HepG2 (cell line): Measurements from ENCODE around the gene AGAP1. TPM values are rescaled to one million over a fixed set of nuclear protein-coding genes. Genes with fewer than 3 reads are reported as not detected.

Experiments used
- ATAC-seq: fragments of 200-7000 bp; cut with Tn5 transposase; 3 replicates; pipeline ENCODE4 v1.9.1; 2020; ENCODE audit warnings: mild to moderate bottlenecking, moderate library complexity
- BruUV-seq: library from RNA; stranded (reverse); fragments of 400-500 nt; replicated peaks from 2 replicates; lab custom pipeline; 2021; lab: Mats Ljungman, UMichigan
- CTCF ChIA-PET: fragments of 300-600 bp; formaldehyde crosslinking; extraction: SDS; loops from one replicate; lab custom pipeline; 2021; ENCODE audit warnings: low total read pairs, inconsistent platforms, low intra/inter-chr PET ratio; lab: Yijun Ruan, JAX
- POLR2A ChIA-PET: fragments of 350-600 bp; sonication (Branson Sonifier 250); formaldehyde crosslinking; loops from one replicate; lab custom pipeline; 2020; ENCODE audit warnings: antibody characterized with exemption, inconsistent platforms; lab: Yijun Ruan, JAX
- DNase-seq: peaks from one replicate; pipeline ENCODE4 v3.0.0-alpha.2; 2015; ENCODE audit warnings: low spot score
- FAIRE-seq: peaks from 3 replicates; lab custom pipeline; 2011; peaks lifted over from hg19 to GRCh38; lab: Jason Lieb, UNC
- H2AFZ ChIP-seq: one replicate; pipeline ENCODE4 v1.6.1; 2011; ENCODE audit warnings: low read length, inconsistent platforms
- H3K27ac ChIP-seq: fragments of 300-600 bp; 3 replicates; pipeline ENCODE4 v1.8.0; 2011; ENCODE audit warnings: mixed run types, mild to moderate bottlenecking, mixed read lengths, low read length, inconsistent platforms; ENCODE audit not compliant: insufficient read depth; ENCODE audit errors: extremely low read length
- H3K27me3 ChIP-seq, 2 experiments: fragments of 200-600 bp in 1 of 2; 2 replicates in 1 of 2; 3 replicates in 1 of 2; pipeline versions ENCODE4 v1.6.0 to v1.8.0; 2011; ENCODE audit warnings: low read length in 2 of 2, mild to moderate bottlenecking in 2 of 2, moderate library complexity in 2 of 2, inconsistent platforms in 1 of 2; ENCODE audit not compliant: insufficient read depth in 2 of 2, control insufficient read depth in 1 of 2
- H3K36me3 ChIP-seq, 2 experiments: fragments of 200-600 bp in 1 of 2; replicated peaks in 1 of 2; 2 replicates in 1 of 2; 3 replicates in 1 of 2; pipeline versions ENCODE4 v1.5.1 to v1.8.0; 2011; ENCODE audit warnings: low read length in 2 of 2, inconsistent platforms in 1 of 2; ENCODE audit not compliant: insufficient read depth in 2 of 2, control insufficient read depth in 1 of 2
- H3K4me1 ChIP-seq: 2 replicates; pipeline ENCODE4 v1.5.1; 2012; ENCODE audit warnings: low read length, inconsistent platforms; ENCODE audit not compliant: insufficient read depth
- H3K4me2 ChIP-seq: 2 replicates; pipeline ENCODE4 v1.6.0; 2011; ENCODE audit warnings: low read depth, low read length, inconsistent platforms
- H3K4me3 ChIP-seq, 3 experiments: fragments of 200-600 bp in 1 of 3; sonication (generic), shearing (Covaris generic) in 1 of 3; replicated peaks in 1 of 3; 2 replicates each; pipeline ENCODE4 v1.5.1; 2011 to 2016; ENCODE audit warnings: low read length in 3 of 3, inconsistent platforms in 2 of 3, low read depth in 2 of 3, mild to moderate bottlenecking in 2 of 3, control low read depth in 1 of 3, mixed read lengths in 1 of 3; ENCODE audit not compliant: insufficient read depth in 1 of 3
- H3K79me2 ChIP-seq: one replicate; pipeline ENCODE4 v1.6.1; 2011; ENCODE audit warnings: low read length, inconsistent platforms; ENCODE audit not compliant: insufficient read depth
- H3K9ac ChIP-seq: 2 replicates; pipeline ENCODE4 v1.6.0; 2011; ENCODE audit warnings: mild to moderate bottlenecking, low read depth, low read length, inconsistent platforms; ENCODE audit not compliant: insufficient read depth
- H3K9me3 ChIP-seq: 2 replicates; pipeline ENCODE4 v1.5.1; 2012; ENCODE audit warnings: mild to moderate bottlenecking, low read length
- H4K20me1 ChIP-seq: 2 replicates; pipeline ENCODE4 v1.6.0; 2011; ENCODE audit warnings: inconsistent platforms, mild to moderate bottlenecking, low read length, moderate library complexity; ENCODE audit not compliant: insufficient read depth
- FOSL2 ChIP-seq: sonication (generic); formaldehyde crosslinking; IDR thresholded peaks from 2 replicates; pipeline ENCODE4 v1.4.0; 2020; ENCODE audit warnings: missing genetic modification reagents
- FOXA1 ChIP-seq, 2 experiments: fragments of 450-650 bp in 1 of 2; sonication (generic) in 1 of 2; formaldehyde crosslinking in 1 of 2; IDR thresholded peaks; 2 replicates each; pipeline versions ENCODE4 v1.4.0 to v1.6.1; 2016 to 2020; ENCODE audit warnings: missing genetic modification reagents in 1 of 2
- FOXA3 ChIP-seq: IDR thresholded peaks from 2 replicates; pipeline ENCODE4 v1.6.1; 2016; ENCODE audit warnings: missing genetic modification reagents, missing compliant biosample characterization
- RARA ChIP-seq: IDR thresholded peaks from 2 replicates; pipeline ENCODE4 v1.6.1; 2016; ENCODE audit warnings: missing genetic modification reagents, missing compliant biosample characterization
- ZEB1 ChIP-seq: IDR thresholded peaks from 2 replicates; pipeline ENCODE4 v1.6.1; 2012; ENCODE audit warnings: mild to moderate bottlenecking, low read depth, inconsistent platforms; ENCODE audit not compliant: insufficient replicate concordance
- ZNF274 ChIP-seq: sonication (generic); formaldehyde crosslinking; IDR thresholded peaks from 2 replicates; pipeline ENCODE4 v1.5.1; 2020; ENCODE audit warnings: mild to moderate bottlenecking, missing genetic modification reagents
- ZNF75D ChIP-seq: sonication (generic); formaldehyde crosslinking; IDR thresholded peaks from 2 replicates; pipeline ENCODE4 v1.8.1; 2023; ENCODE audit warnings: missing genetic modification reagents, mild to moderate bottlenecking, borderline replicate concordance
- WGBS: methylation state at CpG from one replicate; pipeline ENCODE4 v1.1.6; 2017; ENCODE audit warnings: low lambda C conversion rate; 5-methylcytosine and 5-hydroxymethylcytosine counted together
- in situ Hi-C: cut with HindIII; loops from 2 replicates; pipeline ENCODE4 v1.10.0; 2017; ENCODE audit warnings: low pct_unique_long_range_greater_than_20kb; ENCODE audit not compliant: extremely low pct_ligation_motif_present
- intact Hi-C: fragments of 100-400 bp; cut with micrococcal nuclease; formaldehyde crosslinking; loops from one replicate; pipeline ENCODE4 v1.10.0; 2022; ENCODE audit not compliant: unreplicated experiment
- polyA plus RNA-seq, 8 experiments: library from polyadenylated mRNA; depleted of rRNA in 3 of 8; stranded (reverse) in 7 of 8; unstranded in 1 of 8; fragments of >200 nt; fragmentation: Illumina TruSeq in 4 of 8; extraction: Trizol in 4 of 8; gene quantifications; 2 replicates each; pipeline versions ENCODE4 v1.2.1 to v1.2.3, GENCODE V29; 2011 to 2016; ENCODE audit warnings: low read depth in 4 of 8, missing spikeins in 1 of 8, mixed read lengths in 1 of 8; ENCODE audit not compliant: insufficient read depth in 1 of 8
- total RNA-seq, 5 experiments: library from RNA; depleted of rRNA; stranded (reverse); fragments of >200 nt; fragmentation: Illumina TruSeq; extraction: Trizol; gene quantifications; 2 replicates each; pipeline ENCODE4 v1.2.3, GENCODE V29; 2016; ENCODE audit warnings: low read depth in 1 of 5
- TF ChIP-seq, protein P1 (sequence below): sonication (generic); formaldehyde crosslinking; IDR thresholded peaks from 2 replicates; pipeline ENCODE4 v1.5.0; 2020; ENCODE audit warnings: mild to moderate bottlenecking, missing genetic modification reagents, moderate library complexity

AGAP1 gene
- total and polyA plus RNA-seq, 2 of the 13 experiments (the other 11 are each of a cell fraction or from before 2014, with no cell fraction given) = 21.2 to 32.7 TPM

- H3K9ac ChIP-seq = no peak overlapping the region
- ATAC-seq (no peak), DNase-seq (peak; percentile 47), FAIRE-seq (no peak)
- BruUV-seq = no TSS peak
- no peak overlapping the region for H3K4me2 ChIP-seq
- no peak overlapping the region for H3K4me3 ChIP-seq
- no peak overlapping the region for H2AFZ ChIP-seq
- 82% methylated on average over 10 of the region's 10 CpGs for whole genome bisulfite sequencing
- POLR2A ChIA-PET = no interaction called here
- H3K9me3 ChIP-seq = no peaks in the 10 kb centered on the region
- CTCF ChIA-PET = no interaction called here
- H3K27ac ChIP-seq = no peak overlapping the region
- peaks cover 9 to 28% of the 10 kb centered on the region in 2 experiments for H3K36me3 ChIP-seq
- H4K20me1 ChIP-seq = no peaks in the 10 kb centered on the region; the same call in 1 of the 2 replicates
- no peak for TF ChIP-seq ZNF274 (CRISPR knock-in tag)
- TF ChIP-seq FOXA1 (IDR thresholded peaks at IDR 0.05) = no peak
- TF ChIP-seq FOXA1 (CRISPR knock-in tag; IDR thresholded peaks at IDR 0.05) = peak; percentile 60
- peak; percentile 54; the same call in 1 of the 2 replicates for TF ChIP-seq FOSL2 (CRISPR knock-in tag)
- 0 out of 2 replicates have a peak, but pooled peaks have one; percentile 25 for TF ChIP-seq FOXA3 (CRISPR knock-in tag)
- TF ChIP-seq ZEB1 = peak; percentile 50
- 0 out of 2 replicates have a peak, but pooled peaks have one; percentile 11 for TF ChIP-seq RARA (CRISPR knock-in tag)
- no peaks in the 10 kb centered on the region for H3K4me1 ChIP-seq
- H3K79me2 ChIP-seq = no peaks in the 10 kb centered on the region
- in situ Hi-C loops = no loop called here
- no peaks in the 10 kb centered on the region for H3K27me3 ChIP-seq
- intact Hi-C loops = no loop called here
These were observed 554.2 kb downstream of the AGAP1 start for GRCh38 chr2:236047886-236048540.

DNA sequence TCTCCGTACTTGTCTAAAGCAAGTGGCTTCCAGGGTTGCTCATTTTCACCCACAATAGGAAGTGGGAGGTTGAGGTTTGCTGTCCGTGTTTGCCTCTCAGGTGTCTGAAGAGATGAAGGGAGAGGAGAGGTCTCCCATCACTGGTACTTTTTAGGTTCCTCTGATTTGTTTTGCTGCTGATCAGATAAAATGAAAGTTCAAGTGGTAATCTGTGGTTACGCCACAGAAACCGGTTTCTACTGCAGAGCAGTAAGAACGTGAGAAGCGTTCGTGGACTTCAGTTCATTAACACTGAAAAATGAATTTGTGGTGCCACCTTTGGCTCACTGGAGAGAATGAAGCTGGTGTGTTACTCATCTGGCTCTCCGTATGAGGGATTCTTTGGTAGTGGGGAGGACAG is 556.1 kb downstream of the AGAP1 start:
- POLR2A ChIA-PET = no interaction called here
- Histone ChIP-seq H3K79me2 (no peaks in the 10 kb centered on the region), H3K4me2 (no peak overlapping the region), H2AFZ (no peak overlapping the region), H3K9me3 (no peaks in the 10 kb centered on the region), H3K36me3 (peaks cover 8 to 21% of the 10 kb centered on the region in 2 experiments), H3K4me1 (no peaks in the 10 kb centered on the region), H3K27me3 (no peaks in the 10 kb centered on the region), H3K27ac (no peak overlapping the region), H4K20me1 (no peaks in the 10 kb centered on the region; the same call in 1 of the 2 replicates), H3K9ac (no peak overlapping the region), H3K4me3 (no peak overlapping the region)
- no peak for ATAC-seq
- no peak for DNase-seq
- CTCF ChIA-PET = no interaction called here
- no peak for FAIRE-seq
- 94% methylated on average over 8 of the region's 8 CpGs for WGBS
- BruUV-seq = no TSS peak
- in situ Hi-C loops = no loop called here
- intact Hi-C loops = no loop called here
- TF ChIP-seq, protein P1, sequence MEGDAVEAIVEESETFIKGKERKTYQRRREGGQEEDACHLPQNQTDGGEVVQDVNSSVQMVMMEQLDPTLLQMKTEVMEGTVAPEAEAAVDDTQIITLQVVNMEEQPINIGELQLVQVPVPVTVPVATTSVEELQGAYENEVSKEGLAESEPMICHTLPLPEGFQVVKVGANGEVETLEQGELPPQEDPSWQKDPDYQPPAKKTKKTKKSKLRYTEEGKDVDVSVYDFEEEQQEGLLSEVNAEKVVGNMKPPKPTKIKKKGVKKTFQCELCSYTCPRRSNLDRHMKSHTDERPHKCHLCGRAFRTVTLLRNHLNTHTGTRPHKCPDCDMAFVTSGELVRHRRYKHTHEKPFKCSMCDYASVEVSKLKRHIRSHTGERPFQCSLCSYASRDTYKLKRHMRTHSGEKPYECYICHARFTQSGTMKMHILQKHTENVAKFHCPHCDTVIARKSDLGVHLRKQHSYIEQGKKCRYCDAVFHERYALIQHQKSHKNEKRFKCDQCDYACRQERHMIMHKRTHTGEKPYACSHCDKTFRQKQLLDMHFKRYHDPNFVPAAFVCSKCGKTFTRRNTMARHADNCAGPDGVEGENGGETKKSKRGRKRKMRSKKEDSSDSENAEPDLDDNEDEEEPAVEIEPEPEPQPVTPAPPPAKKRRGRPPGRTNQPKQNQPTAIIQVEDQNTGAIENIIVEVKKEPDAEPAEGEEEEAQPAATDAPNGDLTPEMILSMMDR = peak; percentile 15; the same call in 1 of the 2 replicates
- no peak for TF ChIP-seq ZNF75D (CRISPR knock-in tag)
